ENCODE data around the gene WFDC1.

Gene WFDC1

DNA sequence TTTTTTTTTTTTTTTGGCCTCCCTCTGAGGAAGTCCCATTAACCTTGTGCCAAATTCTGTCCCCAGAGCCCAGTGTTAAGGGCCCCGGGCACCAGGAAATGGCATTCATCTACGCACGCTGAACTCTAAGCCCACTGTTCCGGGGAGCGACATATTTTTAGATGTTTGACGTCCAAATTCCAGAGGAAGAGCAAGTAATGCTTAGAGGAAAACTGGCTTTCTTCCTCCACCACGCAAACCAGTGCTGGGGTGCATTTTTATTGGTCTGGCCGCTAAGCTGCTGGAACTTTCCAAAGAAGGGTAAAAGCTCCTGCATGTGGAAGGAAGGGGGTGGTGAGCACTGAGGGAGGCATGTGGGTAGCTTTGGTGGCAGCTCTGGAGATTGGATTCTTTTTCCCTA lies 8.3 kb downstream of the WFDC1 start:
- no peak overlapping the region for H3K4me3 ChIP-seq (ENCODE audit: low read length)
- no peak for TF ChIP-seq ZNF274 (IDR thresholded peaks at IDR 0.05; ENCODE audit: low read depth, low read length)

DNA sequence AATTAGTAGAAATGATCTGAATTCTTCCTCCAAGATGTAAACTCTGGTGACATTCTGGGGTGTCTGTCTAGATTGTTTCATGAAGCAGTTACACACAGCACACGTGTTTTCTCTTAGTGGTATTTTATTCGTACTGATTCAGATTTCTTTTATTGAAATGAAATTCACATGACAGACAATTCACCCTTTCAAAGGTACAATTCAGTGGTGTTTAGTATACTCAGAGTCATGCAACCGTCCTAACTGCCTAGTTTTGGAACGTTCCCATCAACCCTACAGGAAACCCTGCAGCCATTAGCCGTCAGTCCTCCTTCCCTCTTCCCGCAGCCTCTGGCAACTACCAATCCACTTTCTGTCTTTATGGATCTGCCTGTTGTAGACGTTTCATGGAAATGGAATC lies 8.8 kb downstream of the WFDC1 start:
- H3K4me3 ChIP-seq (ENCODE audit: low read length), result no peak overlapping the region

GRCh38 chr16:84306564-84306963 lies 11.9 kb downstream of the WFDC1 start:
- TF ChIP-seq ZNF274 (IDR thresholded peaks at IDR 0.05; ENCODE audit: low read depth, low read length), result no peak
- H3K4me3 ChIP-seq (ENCODE audit: low read length), result no peak overlapping the region

More for the DNA sequence above, 8.8 kb downstream of the WFDC1 start:
- TF ChIP-seq ZNF274 (IDR thresholded peaks at IDR 0.05; ENCODE audit: low read depth, low read length), result no peak

DNA sequence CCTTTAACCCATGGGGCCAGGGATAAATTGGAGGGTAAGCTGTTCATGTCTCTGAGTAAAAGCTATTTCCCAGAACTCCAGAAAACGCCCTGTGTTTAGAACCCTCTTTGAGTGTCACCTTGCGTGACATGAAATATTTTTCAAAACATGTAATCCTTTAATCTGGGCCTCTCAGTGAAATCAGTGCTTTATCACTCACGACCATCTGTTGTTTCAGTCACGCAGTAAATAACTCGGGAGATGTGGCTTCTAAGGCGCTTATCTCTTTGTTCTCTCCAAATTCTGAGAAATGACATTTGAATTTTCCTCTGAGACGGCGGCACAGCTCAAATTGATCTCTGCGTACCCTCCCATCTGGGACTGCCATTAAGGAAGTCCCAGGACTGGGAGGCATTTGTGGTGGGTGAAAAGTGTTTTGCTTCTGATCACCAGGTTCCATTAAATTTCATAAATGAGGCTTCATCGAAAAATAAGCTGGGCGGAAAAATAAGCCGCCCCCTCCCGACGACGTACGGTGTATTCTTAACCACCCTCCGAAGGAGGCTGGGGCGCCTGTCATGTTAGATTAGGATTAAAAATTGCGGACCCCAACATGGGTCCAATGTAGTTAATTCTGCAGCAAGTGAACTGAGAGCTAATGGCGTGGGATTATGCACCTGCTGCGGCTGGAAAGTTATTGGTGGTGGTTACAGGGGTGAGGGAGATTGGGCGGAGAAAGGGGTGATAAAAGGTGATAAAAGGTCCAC lies 12.7 kb downstream of the WFDC1 start:
- no peak for TF ChIP-seq ZNF274 (IDR thresholded peaks at IDR 0.05; ENCODE audit: low read depth, low read length)

GRCh38 chr16:84308120-84308519 lies 13.4 kb downstream of the WFDC1 start:
- TF ChIP-seq ZNF274 (IDR thresholded peaks at IDR 0.05; ENCODE audit: low read depth, low read length), result no peak
- H3K4me3 ChIP-seq (ENCODE audit: low read length), result no peak overlapping the region

More for the DNA sequence above, 12.7 kb downstream of the WFDC1 start:
- no peak overlapping the region for H3K4me3 ChIP-seq (ENCODE audit: low read length)

DNA sequence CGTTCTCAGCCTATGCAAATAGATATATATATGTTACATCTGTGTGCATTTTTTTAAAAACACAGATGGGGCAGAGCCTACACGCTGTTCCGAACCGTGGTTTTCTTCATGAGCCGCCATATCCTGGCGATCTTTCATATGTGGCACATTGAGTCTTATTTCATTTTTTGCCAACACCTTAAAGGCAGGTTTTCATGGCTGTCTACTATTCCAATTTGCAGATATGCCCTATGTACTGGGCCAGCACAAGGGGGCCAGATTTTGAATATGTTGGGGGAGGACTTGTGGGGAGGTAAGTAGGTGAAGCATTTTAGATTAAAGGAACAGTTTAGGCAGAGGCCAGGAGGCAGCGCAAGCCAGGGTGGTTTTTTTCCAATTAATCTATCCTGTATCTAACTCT lies 16.0 kb downstream of the WFDC1 start:
- TF ChIP-seq ZNF274 (IDR thresholded peaks at IDR 0.05; ENCODE audit: low read depth, low read length), result no peak
- no peak overlapping the region for H3K4me3 ChIP-seq (ENCODE audit: low read length)

DNA sequence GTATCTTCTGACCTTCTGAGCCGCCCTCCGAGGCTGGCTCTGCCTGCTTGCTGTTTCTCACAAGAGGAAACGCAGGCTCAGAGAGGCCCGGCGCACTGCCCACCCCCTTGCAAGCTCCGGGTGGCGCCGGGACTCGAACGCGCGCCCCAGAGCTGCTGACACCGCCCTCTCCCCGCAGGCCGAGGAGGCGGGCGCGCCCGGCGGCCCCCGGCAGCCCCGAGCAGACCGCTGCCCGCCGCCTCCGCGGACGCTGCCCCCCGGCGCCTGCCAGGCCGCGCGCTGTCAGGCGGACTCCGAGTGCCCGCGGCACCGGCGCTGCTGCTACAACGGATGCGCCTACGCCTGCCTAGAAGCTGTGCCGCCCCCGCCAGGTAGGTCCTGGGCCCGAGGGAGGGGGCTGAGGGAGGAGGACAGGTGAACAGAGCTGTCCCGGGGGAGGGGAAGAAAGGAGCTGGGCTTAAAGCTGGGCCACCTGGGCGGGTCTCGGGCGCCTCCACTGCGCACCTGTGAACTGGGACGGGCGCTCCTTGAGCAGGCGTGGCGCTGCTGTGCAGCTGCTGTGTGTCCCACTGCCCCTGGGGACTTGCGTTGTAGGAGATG lies 18.2 kb downstream of the WFDC1 start:
- no peak for TF ChIP-seq ZNF274 (IDR thresholded peaks at IDR 0.05; ENCODE audit: low read depth, low read length)
- H3K4me3 ChIP-seq (ENCODE audit: low read length), result no peak overlapping the region

DNA sequence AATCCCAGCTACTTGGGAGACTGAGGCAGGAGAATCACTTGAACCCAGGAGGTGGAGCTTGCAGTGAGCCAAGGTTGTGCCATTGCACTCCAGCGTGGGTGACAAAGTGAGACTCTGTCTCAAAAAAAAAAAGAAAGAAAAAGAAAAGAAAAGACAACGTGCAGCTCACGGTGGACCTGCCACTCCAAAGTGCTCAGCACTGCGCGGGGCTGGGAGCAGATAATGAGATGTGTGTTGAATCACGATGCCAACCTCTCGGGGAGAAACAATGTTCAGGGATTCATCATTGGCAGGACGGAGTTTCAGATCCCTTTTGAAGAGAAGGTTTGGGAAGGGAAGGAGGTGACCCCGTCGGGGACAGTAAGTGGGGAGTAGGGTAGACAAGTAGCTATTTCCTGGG lies 19.2 kb downstream of the WFDC1 start:
- TF ChIP-seq ZNF274 (IDR thresholded peaks at IDR 0.05; ENCODE audit: low read depth, low read length), result no peak
- H3K4me3 ChIP-seq (ENCODE audit: low read length), result no peak overlapping the region

DNA sequence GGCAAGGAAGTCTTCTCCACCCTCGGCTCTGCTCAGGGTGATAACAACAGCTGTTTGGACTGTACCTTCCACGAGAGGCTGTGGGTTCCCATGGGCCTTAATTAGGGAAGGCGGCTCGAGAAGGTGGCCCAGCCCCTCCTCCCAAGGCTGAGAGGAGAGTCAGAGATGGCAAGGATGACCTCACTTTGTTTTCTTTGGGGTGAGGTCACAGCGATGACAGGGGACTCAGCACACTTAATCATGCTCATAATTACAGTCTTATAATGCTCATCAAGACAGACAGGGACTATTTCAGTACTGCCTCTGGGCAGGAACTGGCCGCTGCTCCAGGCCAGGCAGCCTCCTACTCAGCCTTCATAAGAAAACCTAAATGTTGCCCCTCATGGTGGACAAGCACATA lies 19.7 kb downstream of the WFDC1 start:
- TF ChIP-seq ZNF274 (IDR thresholded peaks at IDR 0.05; ENCODE audit: low read depth, low read length), result no peak
- no peak overlapping the region for H3K4me3 ChIP-seq (ENCODE audit: low read length)

DNA sequence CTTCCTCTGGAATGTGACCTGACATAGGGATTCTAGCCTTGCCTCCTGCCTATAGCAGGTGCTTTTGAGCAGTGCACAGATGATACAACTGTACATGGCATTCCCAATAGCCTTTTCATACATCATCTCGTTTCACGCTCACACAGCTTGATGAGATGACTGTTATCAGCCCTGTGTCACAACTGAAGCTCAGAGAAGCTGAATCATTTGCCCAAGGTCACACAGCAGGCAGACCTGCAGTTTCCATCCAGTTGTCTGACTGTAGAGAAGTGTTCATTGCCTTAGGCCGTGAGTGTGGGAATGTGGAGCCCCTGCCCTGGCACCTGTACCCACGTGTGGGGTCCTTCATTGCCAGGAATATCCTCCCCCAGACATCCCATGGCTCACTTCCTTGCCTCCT lies 20.1 kb downstream of the WFDC1 start:
- H3K4me3 ChIP-seq (ENCODE audit: low read length), result no peak overlapping the region
- no peak for TF ChIP-seq ZNF274 (IDR thresholded peaks at IDR 0.05; ENCODE audit: low read depth, low read length)

- no peak overlapping the region for H3K4me3 ChIP-seq (ENCODE audit: low read length)
- no peak for TF ChIP-seq ZNF274 (IDR thresholded peaks at IDR 0.05; ENCODE audit: low read depth, low read length)
These were observed 20.7 kb downstream of the WFDC1 start for GRCh38 chr16:84315422-84315821.

GRCh38 chr16:84318091-84318975 lies 23.7 kb downstream of the WFDC1 start:
- no peak overlapping the region for H3K4me3 ChIP-seq (ENCODE audit: low read length)
- TF ChIP-seq ZNF274 (IDR thresholded peaks at IDR 0.05; ENCODE audit: low read depth, low read length), result no peak

- no peak overlapping the region for H3K4me3 ChIP-seq (ENCODE audit: low read length)
- TF ChIP-seq ZNF274 (IDR thresholded peaks at IDR 0.05; ENCODE audit: low read depth, low read length), result no peak
These were observed 24.6 kb downstream of the WFDC1 start for GRCh38 chr16:84319146-84319760.

- no peak for TF ChIP-seq ZNF274 (IDR thresholded peaks at IDR 0.05; ENCODE audit: low read depth, low read length)
- H3K4me3 ChIP-seq (ENCODE audit: low read length), result no peak overlapping the region
These were observed 25.8 kb downstream of the WFDC1 start for GRCh38 chr16:84320511-84320910.

Measured in GM08714 (cell line).